ENCODE results near the gene HRAS. TPM values are rescaled to one million over a fixed set of nuclear protein-coding genes. Genes with fewer than 3 reads are reported as not detected.

The HRAS gene
- total RNA-seq, 1 experiment from 2014 or later: 47.9 TPM

DNA sequence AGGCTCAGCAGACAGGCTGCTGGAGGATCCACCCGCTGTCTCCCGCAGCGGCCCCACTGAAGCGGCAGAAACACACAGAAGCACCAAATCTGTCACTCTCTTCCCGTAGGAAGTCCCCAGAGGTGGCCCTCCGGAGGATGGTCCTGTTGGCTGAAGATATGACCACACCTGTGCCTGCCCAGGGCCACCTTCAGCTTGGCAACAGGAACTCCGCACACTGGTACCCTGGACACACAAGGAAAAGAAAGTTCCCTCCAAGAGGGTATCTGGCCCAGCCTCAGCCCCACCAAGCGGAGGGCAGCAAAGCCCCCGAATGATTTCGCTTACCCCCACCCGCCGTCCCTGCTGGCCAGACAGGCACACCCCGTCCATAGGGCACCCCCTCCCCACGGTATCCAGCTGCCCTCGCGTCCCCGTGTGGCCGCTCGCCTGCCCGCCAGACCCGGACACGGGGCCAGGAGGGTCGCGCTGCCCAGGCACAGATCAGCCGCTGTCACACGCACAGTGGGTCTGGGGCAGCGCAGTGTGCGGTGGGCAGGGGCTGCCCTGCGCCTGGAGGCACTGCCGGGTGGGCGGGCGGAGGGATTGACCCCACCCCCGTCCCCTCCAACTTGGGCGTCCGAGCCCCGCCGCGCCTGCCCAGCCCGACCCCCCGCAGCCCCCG lies 32.4 kb upstream of the HRAS start:
- Mint-ChIP-seq H3K27me3 (ENCODE audit: unreplicated experiment) (no peaks in the 10 kb centered on the region), H3K36me3 (ENCODE audit: insufficient read depth, unreplicated experiment) (peaks cover 49% of the 10 kb centered on the region), H3K9me3 (ENCODE audit: low read depth, unreplicated experiment) (no peaks in the 10 kb centered on the region), H3K4me1 (ENCODE audit: low read depth, unreplicated experiment) (no peaks in the 10 kb centered on the region), H3K4me3 (ENCODE audit: low read depth, unreplicated experiment) (peak overlapping the region; percentile 71), H3K27ac (ENCODE audit: unreplicated experiment) (peak overlapping the region; percentile 34)
- intact Hi-C loops (cut with micrococcal nuclease; ENCODE audit: unreplicated experiment): loop anchor here (10.0 kb wide), 1 partner anchor 137 kb away; the partner anchor contains the start of gene EPS8L2
- CTCF ChIA-PET: no interaction called here
- TSS peak; percentile 22 for BruUV-seq (replicated peaks)
- DNase-seq: no peak
- TF ChIP-seq, protein P1, sequence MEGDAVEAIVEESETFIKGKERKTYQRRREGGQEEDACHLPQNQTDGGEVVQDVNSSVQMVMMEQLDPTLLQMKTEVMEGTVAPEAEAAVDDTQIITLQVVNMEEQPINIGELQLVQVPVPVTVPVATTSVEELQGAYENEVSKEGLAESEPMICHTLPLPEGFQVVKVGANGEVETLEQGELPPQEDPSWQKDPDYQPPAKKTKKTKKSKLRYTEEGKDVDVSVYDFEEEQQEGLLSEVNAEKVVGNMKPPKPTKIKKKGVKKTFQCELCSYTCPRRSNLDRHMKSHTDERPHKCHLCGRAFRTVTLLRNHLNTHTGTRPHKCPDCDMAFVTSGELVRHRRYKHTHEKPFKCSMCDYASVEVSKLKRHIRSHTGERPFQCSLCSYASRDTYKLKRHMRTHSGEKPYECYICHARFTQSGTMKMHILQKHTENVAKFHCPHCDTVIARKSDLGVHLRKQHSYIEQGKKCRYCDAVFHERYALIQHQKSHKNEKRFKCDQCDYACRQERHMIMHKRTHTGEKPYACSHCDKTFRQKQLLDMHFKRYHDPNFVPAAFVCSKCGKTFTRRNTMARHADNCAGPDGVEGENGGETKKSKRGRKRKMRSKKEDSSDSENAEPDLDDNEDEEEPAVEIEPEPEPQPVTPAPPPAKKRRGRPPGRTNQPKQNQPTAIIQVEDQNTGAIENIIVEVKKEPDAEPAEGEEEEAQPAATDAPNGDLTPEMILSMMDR (IDR thresholded peaks at IDR 0.05; ENCODE audit: unreplicated experiment): no peak

DNA sequence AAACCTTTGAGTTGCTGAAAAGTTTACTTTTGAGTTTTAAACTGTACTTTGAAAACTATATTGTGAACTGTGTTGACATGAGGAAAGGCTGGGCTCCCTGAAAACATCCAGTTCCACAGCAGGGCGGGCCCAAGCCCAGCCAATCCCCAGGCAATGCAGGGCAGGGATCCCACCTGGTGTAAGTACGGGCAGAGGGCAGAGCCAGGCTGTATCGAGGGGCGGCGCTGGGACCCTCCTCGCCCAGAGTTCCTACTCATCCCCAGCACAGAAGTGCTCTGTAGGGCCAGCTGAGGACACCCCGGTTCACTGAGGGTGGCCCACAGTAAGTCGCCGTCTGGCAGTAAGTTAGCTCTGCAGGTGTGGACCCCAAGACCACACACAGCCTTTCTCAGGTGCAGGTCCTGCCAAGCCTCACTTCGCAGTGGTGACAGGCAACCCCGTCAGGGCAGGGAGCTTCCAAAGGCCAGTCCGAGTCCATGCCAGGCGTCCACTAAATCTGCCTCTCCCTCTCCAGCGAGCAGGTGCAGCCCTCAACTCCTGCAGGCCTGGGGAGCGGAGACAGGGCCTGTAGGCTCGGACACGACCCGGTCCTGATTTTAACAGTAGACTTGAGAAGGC lies 31.7 kb upstream of the HRAS start:
- no peak for DNase-seq
- no peaks in the 10 kb centered on the region for H3K27me3 Mint-ChIP-seq (ENCODE audit: unreplicated experiment)
- CTCF ChIA-PET: no interaction called here
- no peaks in the 10 kb centered on the region for H3K9me3 Mint-ChIP-seq (ENCODE audit: low read depth, unreplicated experiment)
- peaks cover 55% of the 10 kb centered on the region for H3K36me3 Mint-ChIP-seq (ENCODE audit: insufficient read depth, unreplicated experiment)
- H3K4me3 Mint-ChIP-seq (ENCODE audit: low read depth, unreplicated experiment): peak overlapping the region; percentile 71
- peak overlapping the region; percentile 34 for H3K27ac Mint-ChIP-seq (ENCODE audit: unreplicated experiment)
- TF ChIP-seq, protein P1 (IDR thresholded peaks at IDR 0.05; ENCODE audit: unreplicated experiment): no peak
- no peaks in the 10 kb centered on the region for H3K4me1 Mint-ChIP-seq (ENCODE audit: low read depth, unreplicated experiment)
- no TSS peak for BruUV-seq (replicated peaks)
- intact Hi-C loops (cut with micrococcal nuclease; ENCODE audit: unreplicated experiment): loop anchor here (10.0 kb wide), 1 partner anchor 138 kb away; the partner anchor contains the start of gene EPS8L2

DNA sequence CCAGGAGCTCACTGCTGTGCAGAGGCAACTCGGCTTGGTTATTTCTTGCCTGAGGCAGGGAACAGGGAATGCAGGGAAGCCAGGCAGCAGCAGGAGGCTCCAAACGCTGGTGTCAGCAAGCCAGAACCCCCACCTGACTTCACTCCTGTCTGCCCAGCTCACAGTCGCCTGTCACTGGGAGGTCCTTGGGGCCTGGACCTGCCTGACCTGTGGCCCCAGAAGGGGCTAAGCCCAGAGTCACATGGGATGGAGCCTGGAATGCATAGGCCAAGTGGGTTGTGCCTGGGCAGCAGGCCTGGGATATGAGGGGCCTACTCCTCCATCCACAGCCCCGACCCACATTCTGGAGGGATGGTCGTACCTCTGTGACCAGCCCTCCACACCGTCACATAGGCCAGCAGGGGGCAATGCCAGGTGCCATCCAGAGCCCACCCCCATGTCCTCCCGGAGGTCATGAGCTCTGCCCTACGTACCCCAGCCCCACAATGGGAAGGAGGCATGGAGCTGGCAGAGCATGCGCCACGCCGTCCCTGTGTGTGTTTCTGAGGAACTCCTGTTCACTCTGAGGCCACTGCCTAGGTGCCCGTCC lies 30.6 kb upstream of the HRAS start:
- Mint-ChIP-seq H3K4me1 (ENCODE audit: low read depth, unreplicated experiment) (no peaks in the 10 kb centered on the region), H3K27ac (ENCODE audit: unreplicated experiment) (no peak overlapping the region), H3K36me3 (ENCODE audit: insufficient read depth, unreplicated experiment) (peaks cover 66% of the 10 kb centered on the region), H3K9me3 (ENCODE audit: low read depth, unreplicated experiment) (no peaks in the 10 kb centered on the region), H3K27me3 (ENCODE audit: unreplicated experiment) (no peaks in the 10 kb centered on the region), H3K4me3 (ENCODE audit: low read depth, unreplicated experiment) (no peak overlapping the region)
- no TSS peak for BruUV-seq (replicated peaks)
- CTCF ChIA-PET: interaction anchor here (0.6 kb wide), 1 partner anchor 135 kb away, joined by 4 read pairs; no protein-coding TSS in a partner anchor
- TF ChIP-seq, protein P1 (IDR thresholded peaks at IDR 0.05; ENCODE audit: unreplicated experiment): no peak
- intact Hi-C loops (cut with micrococcal nuclease; ENCODE audit: unreplicated experiment): loop anchor here (10.0 kb wide), 1 partner anchor 139 kb away; the partner anchor contains the start of gene EPS8L2
- DNase-seq: no peak

GRCh38 chr11:563812-564578 lies 28.6 kb upstream of the HRAS start:
- peak; percentile 54 for DNase-seq
- no peaks in the 10 kb centered on the region for H3K9me3 Mint-ChIP-seq (ENCODE audit: low read depth, unreplicated experiment)
- H3K4me3 Mint-ChIP-seq (ENCODE audit: low read depth, unreplicated experiment): peak overlapping the region; percentile 41
- H3K36me3 Mint-ChIP-seq (ENCODE audit: insufficient read depth, unreplicated experiment): peaks cover 79% of the 10 kb centered on the region
- peak overlapping the region; percentile 63 for H3K27ac Mint-ChIP-seq (ENCODE audit: unreplicated experiment)
- intact Hi-C loops (cut with micrococcal nuclease; ENCODE audit: unreplicated experiment): loop anchor here (10.0 kb wide), 1 partner anchor 141 kb away; the partner anchor contains the start of gene EPS8L2
- CTCF ChIA-PET: no interaction called here
- no TSS peak for BruUV-seq (replicated peaks)
- TF ChIP-seq, protein P1 (IDR thresholded peaks at IDR 0.05; ENCODE audit: unreplicated experiment): no peak
- no peaks in the 10 kb centered on the region for H3K27me3 Mint-ChIP-seq (ENCODE audit: unreplicated experiment)
- H3K4me1 Mint-ChIP-seq (ENCODE audit: low read depth, unreplicated experiment): no peaks in the 10 kb centered on the region
